Femur (tissue), 1 donor: ENCODE measurements around the gene PPP1R2B.

Experiments used
- DNase-seq: peaks from one replicate; pipeline ENCODE4 v3.0.0-alpha.2; 2017

Gene PPP1R2B

GRCh38 chr5:156879665-156880285, 29.7 kb downstream of the PPP1R2B start:
- DNase-seq: no peak

GRCh38 chr5:156883316-156883875, 33.3 kb downstream of the PPP1R2B start:
- no peak for DNase-seq

GRCh38 chr5:156888520-156888919, 38.4 kb downstream of the PPP1R2B start:
- no peak for DNase-seq

GRCh38 chr5:156892223-156892622, 42.1 kb downstream of the PPP1R2B start:
- DNase-seq: no peak

- DNase-seq: no peak
Observed at GRCh38 chr5:156892864-156893263, 42.8 kb downstream of the PPP1R2B start.

GRCh38 chr5:156893517-156893916, 43.4 kb downstream of the PPP1R2B start:
- DNase-seq: no peak

- no peak for DNase-seq
Observed at GRCh38 chr5:156896546-156896945, 46.5 kb downstream of the PPP1R2B start.
